CD8-positive, alpha-beta memory T cell (primary cell): ENCODE data around the gene CLCN5. TPM values are rescaled to one million over a fixed set of nuclear protein-coding genes. Genes with fewer than 3 reads are reported as not detected.

ENCODE experiments used
- CTCF ChIA-PET: fragments of 350-600 bp; sonication (Branson Sonifier 250); formaldehyde crosslinking; loops from one replicate; lab custom pipeline; 2021; ENCODE audit warnings: antibody characterized with exemption; lab: Charles Lee
- POLR2A ChIA-PET: fragments of 350-600 bp; sonication (Branson Sonifier 250); formaldehyde crosslinking; loops from one replicate; lab custom pipeline; 2021; ENCODE audit warnings: antibody characterized with exemption; lab: Charles Lee
- DNase-seq, 5 donors: peaks; one replicate each; pipeline versions ENCODE4 v3.0.0 to v3.0.0-alpha.2; 2020 to 2022; ENCODE audit warnings: mixed read lengths in 1 of 5
- H3K27ac ChIP-seq: one replicate; pipeline ENCODE4 v1.7.0; 2013; ENCODE audit warnings: low read depth, mild to moderate bottlenecking, low read length, moderate library complexity
- H3K27me3 ChIP-seq: 2 replicates; pipeline ENCODE4 v1.7.0; 2013; ENCODE audit warnings: low read length, mild to moderate bottlenecking; ENCODE audit not compliant: insufficient read depth, poor library complexity, severe bottlenecking
- H3K36me3 ChIP-seq: 2 replicates; pipeline ENCODE4 v1.7.0; 2013; ENCODE audit warnings: mild to moderate bottlenecking, low read length, moderate library complexity; ENCODE audit not compliant: insufficient read depth
- H3K4me1 ChIP-seq: 2 replicates; pipeline ENCODE4 v1.7.0; 2013; ENCODE audit warnings: mild to moderate bottlenecking, low read length, moderate library complexity; ENCODE audit not compliant: insufficient read depth
- H3K4me3 ChIP-seq: 2 replicates; pipeline ENCODE4 v1.7.0; 2013; ENCODE audit warnings: mild to moderate bottlenecking, low read length
- H3K9me3 ChIP-seq: 2 replicates; pipeline ENCODE4 v1.7.0; 2013; ENCODE audit warnings: mild to moderate bottlenecking, low read length
- H3K27ac Mint-ChIP-seq, 8 donors: one replicate each; pipeline ENCODE4 v1.8.0; 2020 to 2021; ENCODE audit warnings: mixed read lengths in 8 of 8, mild to moderate bottlenecking in 6 of 8, inconsistent platforms in 3 of 8, moderate library complexity in 3 of 8
- H3K27me3 Mint-ChIP-seq, 2 donors: one replicate each; pipeline ENCODE4 v1.8.0; 2020 to 2021; ENCODE audit warnings: mixed read lengths in 2 of 2, mild to moderate bottlenecking in 1 of 2, moderate library complexity in 1 of 2
- H3K36me3 Mint-ChIP-seq, 3 donors: one replicate each; pipeline ENCODE4 v1.8.0; 2020 to 2021; ENCODE audit warnings: mixed read lengths in 3 of 3, inconsistent platforms in 1 of 3, mild to moderate bottlenecking in 1 of 3
- H3K4me1 Mint-ChIP-seq, 3 donors: one replicate each; pipeline ENCODE4 v1.8.0; 2020 to 2021; ENCODE audit warnings: mixed read lengths in 3 of 3, inconsistent platforms in 1 of 3, mild to moderate bottlenecking in 1 of 3
- H3K4me3 Mint-ChIP-seq, 7 donors: one replicate each; pipeline ENCODE4 v1.8.0; 2020 to 2021; ENCODE audit warnings: mixed read lengths in 7 of 7, mild to moderate bottlenecking in 6 of 7, moderate library complexity in 4 of 7, inconsistent platforms in 2 of 7
- H3K9me3 Mint-ChIP-seq, 5 donors: one replicate each; pipeline ENCODE4 v1.8.0; 2020 to 2022; ENCODE audit warnings: mixed read lengths in 5 of 5, mild to moderate bottlenecking in 3 of 5, moderate library complexity in 2 of 5, inconsistent platforms in 1 of 5
- polyA plus RNA-seq: library from polyadenylated mRNA; unstranded; fragments of 300-500 nt; fragmentation: Illumina TruSeq; gene quantifications from one replicate; pipeline ENCODE4 v1.2.3, GENCODE V29; 2021
- total RNA-seq, 2 experiments: library from RNA; stranded (reverse); gene quantifications; one replicate each; pipeline ENCODE4 v1.2.3, GENCODE V29; 2021

Gene CLCN5
- total and polyA plus RNA-seq, 3 experiments from 2014 or later, result 0.63 to 4.0 (median 3.0) TPM

GRCh38 chrX:50066318-50066937, 144.0 kb downstream of the CLCN5 start:
- Histone ChIP-seq H3K27ac (no peak overlapping the region), H3K4me3 (no peak overlapping the region), H3K27me3 (no peaks in the 10 kb centered on the region), H3K36me3 (no peaks in the 10 kb centered on the region), H3K9me3 (no peaks in the 10 kb centered on the region), H3K4me1 (no peaks in the 10 kb centered on the region)
- Mint-ChIP-seq H3K36me3 (no peaks in the 10 kb centered on the region), H3K4me3 (no peak overlapping the region), H3K27me3 (no peaks in the 10 kb centered on the region), H3K27ac (no peak overlapping the region), H3K4me1 (no peaks in the 10 kb centered on the region), H3K9me3 (peaks cover 0 to 2% (median 0%) of the 10 kb centered on the region in 5 donors)
- ChIA-PET POLR2A (no interaction called here), CTCF (no interaction called here)
- DNase-seq, result no peak

DNA sequence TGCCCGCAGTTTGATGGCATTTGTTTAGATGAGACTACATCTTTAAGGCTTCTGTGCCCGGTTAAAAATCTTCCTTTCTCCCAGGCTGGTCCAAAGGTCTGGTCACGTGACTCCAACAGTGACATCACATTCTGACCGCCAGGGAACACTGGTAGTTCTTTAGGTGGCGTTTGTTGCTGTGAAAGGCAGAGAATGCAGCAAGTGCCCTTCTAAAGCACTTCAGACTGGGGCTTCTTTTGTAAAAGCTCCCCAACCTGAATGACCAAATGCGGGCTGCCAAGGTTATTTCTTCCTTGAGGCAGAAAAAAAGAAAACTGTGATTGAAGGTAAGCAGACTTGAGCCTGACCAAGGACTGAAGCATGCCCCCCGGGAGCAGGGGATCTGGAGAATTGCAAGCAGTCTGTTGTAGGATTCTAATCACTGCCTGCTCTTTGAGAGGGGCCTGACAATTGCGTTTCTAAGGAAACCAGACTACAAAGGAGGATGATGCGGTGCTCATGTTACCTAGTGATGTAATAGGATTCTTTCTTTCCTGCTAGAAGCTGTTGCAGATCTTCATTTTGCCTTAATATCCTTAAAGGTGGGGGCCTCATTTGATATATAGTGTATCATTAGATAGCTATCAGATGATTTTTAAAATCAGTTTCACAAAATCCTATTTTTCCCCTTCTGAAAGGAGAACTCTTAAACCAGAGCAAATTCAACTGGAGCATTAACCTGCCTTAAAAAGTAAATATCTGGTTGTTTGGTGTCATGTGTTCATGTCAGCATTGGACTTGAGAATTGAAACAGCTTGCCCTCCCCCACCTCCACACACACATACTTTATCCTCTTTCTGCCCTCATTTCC, 145.3 kb downstream of the CLCN5 start:
- no peak overlapping the region for H3K27ac ChIP-seq
- no peaks in the 10 kb centered on the region for H3K4me1 Mint-ChIP-seq
- no peak overlapping the region for H3K4me3 ChIP-seq
- H3K4me3 Mint-ChIP-seq, result no peak overlapping the region
- peaks cover 0 to 2% (median 0%) of the 10 kb centered on the region in 5 donors for H3K9me3 Mint-ChIP-seq
- H3K36me3 Mint-ChIP-seq, result no peaks in the 10 kb centered on the region
- no peak overlapping the region for H3K27ac Mint-ChIP-seq
- ChIA-PET POLR2A (no interaction called here), CTCF (no interaction called here)
- H3K4me1 ChIP-seq, result no peaks in the 10 kb centered on the region
- no peaks in the 10 kb centered on the region for H3K36me3 ChIP-seq
- no peak for DNase-seq
- H3K9me3 ChIP-seq, result no peaks in the 10 kb centered on the region
- no peaks in the 10 kb centered on the region for H3K27me3 ChIP-seq
- H3K27me3 Mint-ChIP-seq, result no peaks in the 10 kb centered on the region

DNA sequence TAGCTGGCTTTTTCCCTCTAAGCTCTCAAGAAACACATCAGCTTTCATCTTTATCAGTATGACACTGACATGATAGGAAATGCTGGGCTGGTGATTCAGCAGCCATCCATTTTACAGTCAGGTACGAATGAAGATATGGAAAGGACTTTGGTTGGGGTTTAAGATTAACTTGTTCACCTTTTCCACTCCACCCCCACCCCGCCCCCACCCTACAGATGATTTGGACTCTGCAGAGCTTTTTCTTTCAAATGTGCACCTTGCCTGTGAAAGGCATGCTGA, 145.8 kb downstream of the CLCN5 start:
- H3K27ac ChIP-seq, result no peak overlapping the region
- H3K9me3 ChIP-seq, result no peaks in the 10 kb centered on the region
- H3K4me3 Mint-ChIP-seq, result no peak overlapping the region
- H3K4me1 ChIP-seq, result no peaks in the 10 kb centered on the region
- no peaks in the 10 kb centered on the region for H3K4me1 Mint-ChIP-seq
- DNase-seq, result no peak
- H3K27me3 ChIP-seq, result no peaks in the 10 kb centered on the region
- ChIA-PET POLR2A (no interaction called here), CTCF (no interaction called here)
- no peaks in the 10 kb centered on the region for H3K27me3 Mint-ChIP-seq
- H3K27ac Mint-ChIP-seq, result no peak overlapping the region
- no peak overlapping the region for H3K4me3 ChIP-seq
- no peaks in the 10 kb centered on the region for H3K36me3 ChIP-seq
- H3K36me3 Mint-ChIP-seq, result no peaks in the 10 kb centered on the region
- peaks cover 0 to 2% (median 0%) of the 10 kb centered on the region in 5 donors for H3K9me3 Mint-ChIP-seq

DNA sequence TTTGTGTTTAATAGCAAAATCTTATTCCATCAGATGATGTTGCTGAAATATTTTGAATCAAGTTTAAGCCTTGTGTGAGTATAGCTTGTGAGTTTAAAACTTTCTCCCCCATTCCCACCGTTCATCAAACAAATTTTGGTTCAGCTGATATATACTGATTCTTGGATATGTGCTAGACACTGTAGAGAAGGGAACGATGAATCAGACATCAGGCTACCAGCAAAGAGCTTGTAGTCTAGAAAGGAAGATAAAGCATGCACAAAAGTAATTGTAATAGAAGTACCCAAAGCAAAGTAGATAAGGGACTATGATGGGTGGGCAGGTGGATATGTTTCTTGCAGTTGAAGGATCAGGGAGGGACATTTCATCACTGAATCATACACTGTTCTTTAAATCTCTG, 146.5 kb downstream of the CLCN5 start:
- Histone ChIP-seq H3K27ac (no peak overlapping the region), H3K27me3 (no peaks in the 10 kb centered on the region), H3K4me1 (no peaks in the 10 kb centered on the region), H3K36me3 (no peaks in the 10 kb centered on the region), H3K4me3 (no peak overlapping the region), H3K9me3 (no peaks in the 10 kb centered on the region)
- no peak overlapping the region for H3K4me3 Mint-ChIP-seq
- POLR2A ChIA-PET, result no interaction called here
- DNase-seq, result no peak
- no peaks in the 10 kb centered on the region for H3K4me1 Mint-ChIP-seq
- H3K27me3 Mint-ChIP-seq, result no peaks in the 10 kb centered on the region
- peaks cover 0 to 2% (median 0%) of the 10 kb centered on the region in 5 donors for H3K9me3 Mint-ChIP-seq
- no peaks in the 10 kb centered on the region for H3K36me3 Mint-ChIP-seq
- CTCF ChIA-PET, result no interaction called here
- no peak overlapping the region for H3K27ac Mint-ChIP-seq

DNA sequence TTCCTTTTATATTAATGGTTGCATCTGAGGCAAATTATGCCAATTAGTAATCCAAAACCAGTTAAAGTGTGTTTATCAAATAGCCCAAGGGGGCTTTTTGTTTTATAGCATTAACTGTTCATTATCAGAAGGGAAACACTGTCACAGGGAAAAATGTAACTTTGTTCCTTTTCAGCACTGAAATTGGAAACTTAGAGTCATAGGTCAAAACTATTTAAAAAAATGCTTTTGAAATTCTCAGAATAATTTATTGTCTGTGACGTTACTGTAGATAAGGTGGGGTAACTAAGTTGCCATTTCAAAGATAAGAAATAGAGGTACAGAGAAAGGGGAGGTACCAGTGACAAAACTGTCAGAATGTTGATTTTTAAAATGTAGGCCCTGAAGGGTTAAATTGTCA, 149.1 kb downstream of the CLCN5 start:
- Mint-ChIP-seq H3K27me3 (no peaks in the 10 kb centered on the region), H3K36me3 (no peaks in the 10 kb centered on the region), H3K4me1 (no peaks in the 10 kb centered on the region), H3K27ac (no peak overlapping the region), H3K9me3 (peaks cover 0 to 2% (median 0%) of the 10 kb centered on the region in 5 donors), H3K4me3 (no peak overlapping the region)
- no peaks in the 10 kb centered on the region for H3K36me3 ChIP-seq
- H3K9me3 ChIP-seq, result no peaks in the 10 kb centered on the region
- H3K27ac ChIP-seq, result no peak overlapping the region
- H3K4me1 ChIP-seq, result no peaks in the 10 kb centered on the region
- ChIA-PET POLR2A (no interaction called here), CTCF (no interaction called here)
- H3K4me3 ChIP-seq, result no peak overlapping the region
- no peaks in the 10 kb centered on the region for H3K27me3 ChIP-seq
- DNase-seq, result no peak

DNA sequence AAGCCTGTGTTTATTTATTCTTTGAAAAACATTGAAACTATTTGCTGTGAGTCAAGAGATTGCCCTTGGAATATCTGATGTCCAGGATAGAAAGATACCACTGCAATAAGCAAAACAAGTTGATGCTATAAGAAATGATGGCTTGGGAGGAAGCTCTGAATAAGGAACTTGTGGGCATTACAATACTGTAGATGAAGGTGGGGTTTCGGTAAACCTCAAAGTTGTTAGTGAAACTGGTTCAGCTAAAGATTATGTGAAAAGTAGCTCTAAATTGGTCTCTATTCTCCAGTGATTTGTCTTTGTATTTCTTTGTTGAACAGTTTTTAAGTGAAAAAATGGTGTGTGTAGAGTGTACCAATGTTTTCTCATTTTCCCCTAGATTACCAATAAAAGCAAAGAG, 149.7 kb downstream of the CLCN5 start:
- Histone ChIP-seq H3K27ac (no peak overlapping the region), H3K4me1 (no peaks in the 10 kb centered on the region), H3K36me3 (no peaks in the 10 kb centered on the region), H3K9me3 (no peaks in the 10 kb centered on the region), H3K27me3 (no peaks in the 10 kb centered on the region), H3K4me3 (no peak overlapping the region)
- CTCF ChIA-PET, result no interaction called here
- H3K4me3 Mint-ChIP-seq, result no peak overlapping the region
- H3K27me3 Mint-ChIP-seq, result no peaks in the 10 kb centered on the region
- no peak for DNase-seq
- POLR2A ChIA-PET, result no interaction called here
- no peaks in the 10 kb centered on the region for H3K4me1 Mint-ChIP-seq
- no peaks in the 10 kb centered on the region for H3K36me3 Mint-ChIP-seq
- no peak overlapping the region for H3K27ac Mint-ChIP-seq
- peaks cover 0 to 2% (median 0%) of the 10 kb centered on the region in 5 donors for H3K9me3 Mint-ChIP-seq

DNA sequence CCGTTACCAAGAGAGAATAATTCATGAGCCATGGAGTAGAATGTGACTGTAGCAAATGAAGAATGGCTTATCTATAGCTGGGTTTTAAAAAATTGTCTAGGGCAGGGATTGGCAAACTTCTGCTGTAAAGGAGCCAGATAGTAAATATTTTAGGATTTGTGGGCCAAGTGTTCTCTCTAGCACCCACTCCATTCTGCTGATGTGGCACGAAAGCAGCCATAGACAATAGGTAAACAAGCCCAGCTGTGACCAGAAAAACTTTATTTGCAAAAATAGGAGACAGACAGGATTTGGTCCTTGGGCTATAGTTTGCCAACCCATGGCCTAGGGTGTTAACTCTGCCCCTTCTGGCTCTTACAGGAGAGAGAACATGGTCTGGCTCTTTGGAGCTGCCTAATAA, 151.2 kb downstream of the CLCN5 start:
- POLR2A ChIA-PET, result no interaction called here

DNA sequence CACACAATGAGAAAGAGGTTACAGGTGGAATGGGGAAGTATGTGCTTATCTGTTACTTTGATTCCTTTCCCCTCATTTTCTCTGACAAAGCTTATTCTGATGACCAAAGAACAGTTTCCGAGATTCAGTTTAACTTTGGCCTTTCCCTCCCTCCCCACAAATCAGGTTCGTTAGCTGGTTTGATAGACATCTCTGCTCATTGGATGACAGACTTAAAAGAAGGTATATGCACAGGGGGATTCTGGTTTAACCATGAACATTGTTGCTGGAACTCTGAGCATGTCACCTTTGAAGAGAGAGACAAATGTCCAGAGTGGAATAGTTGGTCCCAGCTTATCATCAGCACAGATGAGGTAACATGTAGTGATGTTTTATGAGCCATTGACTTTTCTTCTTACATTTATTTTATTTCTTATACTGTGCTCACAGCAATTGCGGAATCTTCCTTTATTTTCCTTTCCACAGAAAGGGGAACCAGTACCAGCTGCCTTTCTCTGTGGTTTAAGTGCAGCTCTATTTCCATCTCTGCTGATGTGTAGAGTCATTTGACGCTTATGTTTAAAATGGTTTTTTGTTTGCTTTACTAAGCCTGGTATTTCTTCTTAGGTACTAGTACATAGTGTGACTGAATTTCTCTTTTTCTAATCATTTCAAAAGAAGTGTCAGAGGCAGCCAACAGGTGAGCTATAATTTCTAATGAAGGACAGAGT, 153.4 kb downstream of the CLCN5 start:
- H3K9me3 Mint-ChIP-seq, result no peaks in the 10 kb centered on the region
- Histone ChIP-seq H3K9me3 (no peaks in the 10 kb centered on the region), H3K4me1 (no peaks in the 10 kb centered on the region), H3K36me3 (no peaks in the 10 kb centered on the region), H3K27me3 (no peaks in the 10 kb centered on the region), H3K4me3 (no peak overlapping the region), H3K27ac (no peak overlapping the region)
- POLR2A ChIA-PET, result no interaction called here
- CTCF ChIA-PET, result no interaction called here
- H3K4me1 Mint-ChIP-seq, result no peaks in the 10 kb centered on the region
- DNase-seq, result no peak
- H3K27me3 Mint-ChIP-seq, result no peaks in the 10 kb centered on the region
- H3K27ac Mint-ChIP-seq, result no peak overlapping the region
- no peaks in the 10 kb centered on the region for H3K36me3 Mint-ChIP-seq
- no peak overlapping the region for H3K4me3 Mint-ChIP-seq

More for the DNA sequence above, 151.2 kb downstream of the CLCN5 start:
- no peak for DNase-seq
- Histone ChIP-seq H3K27me3 (no peaks in the 10 kb centered on the region), H3K9me3 (no peaks in the 10 kb centered on the region), H3K4me1 (no peaks in the 10 kb centered on the region), H3K27ac (no peak overlapping the region), H3K36me3 (no peaks in the 10 kb centered on the region), H3K4me3 (no peak overlapping the region)
- H3K36me3 Mint-ChIP-seq, result no peaks in the 10 kb centered on the region
- H3K27me3 Mint-ChIP-seq, result no peaks in the 10 kb centered on the region
- no peak overlapping the region for H3K4me3 Mint-ChIP-seq
- H3K4me1 Mint-ChIP-seq, result no peaks in the 10 kb centered on the region
- H3K9me3 Mint-ChIP-seq, result peaks cover 0 to 2% (median 0%) of the 10 kb centered on the region in 5 donors
- no peak overlapping the region for H3K27ac Mint-ChIP-seq
- CTCF ChIA-PET, result no interaction called here
